ENCODE results near the gene PRRC2C. TPM values are rescaled to one million over a fixed set of nuclear protein-coding genes. Genes with fewer than 3 reads are reported as not detected.

Gene PRRC2C
- total RNA-seq, 1 donor from 2014 or later = 150 TPM

DNA sequence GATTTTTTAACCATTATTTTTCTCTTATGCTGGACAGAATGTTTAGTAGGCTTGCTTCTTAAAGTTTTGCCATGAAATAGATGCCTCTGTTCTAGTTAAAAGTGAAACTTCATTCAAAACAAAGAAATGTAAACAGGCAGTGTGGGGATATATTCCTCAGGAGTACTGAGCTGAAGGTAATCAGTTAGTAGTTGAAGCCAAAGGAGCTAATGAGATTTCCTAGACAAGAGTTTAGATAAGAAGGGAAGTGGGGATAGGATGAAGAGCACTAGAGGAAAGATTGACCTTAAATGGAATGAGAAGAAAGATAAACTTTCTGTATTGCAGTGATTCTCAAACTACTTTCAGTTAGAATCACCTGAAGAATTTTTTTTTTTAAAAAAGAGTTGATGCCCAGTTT, 23.9 kb downstream of the PRRC2C start:
- no peaks in the 10 kb centered on the region for H3K9me3 ChIP-seq
- no peak for TF ChIP-seq CTCF (IDR thresholded peaks at IDR 0.05)
- H3K27ac ChIP-seq = no peak overlapping the region
- no peak overlapping the region for H3K4me3 ChIP-seq
- intact Hi-C loops (cut with DNase I) = no loop called here
- H3K27me3 ChIP-seq (ENCODE audit: low read depth) = no peaks in the 10 kb centered on the region
- peaks cover 23% of the 10 kb centered on the region for H3K4me1 ChIP-seq
- DNase-seq (no peak), ATAC-seq (peak in 1 of 2 donors; percentile 62)
- H3K36me3 ChIP-seq = peaks cover under 1% of the 10 kb centered on the region

DNA sequence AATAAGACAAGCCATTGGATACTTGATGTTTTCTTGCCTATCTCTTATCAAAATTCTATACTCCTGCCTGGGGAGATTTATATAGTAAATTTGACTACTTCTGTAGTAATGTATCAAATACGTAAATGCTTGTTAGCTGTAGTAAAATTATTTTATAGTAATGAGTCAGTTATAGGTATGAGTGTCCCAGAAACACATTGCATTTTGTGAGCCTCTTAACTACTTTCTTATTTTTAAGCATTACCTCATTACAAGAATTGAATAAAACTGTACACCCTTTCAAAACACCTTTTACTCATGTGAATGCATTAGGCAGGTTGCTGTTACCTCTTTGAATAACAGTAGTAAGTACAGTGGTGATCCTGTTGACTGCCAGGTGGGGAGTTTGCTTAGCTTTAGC, 28.4 kb downstream of the PRRC2C start:
- intact Hi-C loops (cut with DNase I) = no loop called here
- no peak overlapping the region for H3K4me3 ChIP-seq
- peaks cover 46% of the 10 kb centered on the region for H3K36me3 ChIP-seq
- TF ChIP-seq CTCF (IDR thresholded peaks at IDR 0.05) = no peak
- H3K4me1 ChIP-seq = peaks cover 5% of the 10 kb centered on the region
- DNase-seq (no peak), ATAC-seq (no peak)
- H3K9me3 ChIP-seq = no peaks in the 10 kb centered on the region
- H3K27me3 ChIP-seq (ENCODE audit: low read depth) = no peaks in the 10 kb centered on the region
- no peak overlapping the region for H3K27ac ChIP-seq

DNA sequence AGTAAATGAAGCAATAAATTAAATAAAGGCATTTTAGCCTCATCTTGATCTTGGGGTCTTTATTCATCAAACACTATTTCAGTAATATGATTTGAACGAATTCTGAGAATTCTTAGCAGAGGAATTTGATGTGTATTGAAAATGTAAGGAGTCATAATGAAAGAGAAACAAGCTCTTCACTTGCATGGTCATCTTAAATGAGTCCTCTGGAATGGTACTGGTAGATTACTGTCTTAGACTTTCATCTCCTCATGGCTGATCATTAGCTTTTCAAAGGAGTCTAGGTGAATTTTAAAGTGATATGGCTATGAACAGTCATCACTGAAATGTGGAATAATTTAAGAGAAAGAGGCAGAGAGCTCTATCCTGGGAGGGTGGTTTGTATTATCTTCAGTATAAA, 30.0 kb downstream of the PRRC2C start:
- no peak for DNase-seq
- ATAC-seq = no peak

GRCh38 chr1:171515741-171516140, 30.4 kb downstream of the PRRC2C start:
- ATAC-seq (no peak), DNase-seq (no peak)
- H3K4me3 ChIP-seq = no peak overlapping the region
- peaks cover 66% of the 10 kb centered on the region for H3K36me3 ChIP-seq
- no peaks in the 10 kb centered on the region for H3K4me1 ChIP-seq
- intact Hi-C loops (cut with DNase I) = no loop called here
- H3K27ac ChIP-seq = no peak overlapping the region
- no peak for TF ChIP-seq CTCF (IDR thresholded peaks at IDR 0.05)
- H3K27me3 ChIP-seq (ENCODE audit: low read depth) = no peaks in the 10 kb centered on the region
- H3K9me3 ChIP-seq = no peaks in the 10 kb centered on the region

More for the DNA sequence above, 30.0 kb downstream of the PRRC2C start:
- Histone ChIP-seq H3K27me3 (ENCODE audit: low read depth) (no peaks in the 10 kb centered on the region), H3K27ac (no peak overlapping the region), H3K4me3 (no peak overlapping the region), H3K4me1 (no peaks in the 10 kb centered on the region), H3K9me3 (no peaks in the 10 kb centered on the region), H3K36me3 (peaks cover 61% of the 10 kb centered on the region)
- intact Hi-C loops (cut with DNase I) = no loop called here
- TF ChIP-seq CTCF (IDR thresholded peaks at IDR 0.05) = no peak

GRCh38 chr1:171521567-171521966, 36.2 kb downstream of the PRRC2C start:
- no peaks in the 10 kb centered on the region for H3K27me3 ChIP-seq (ENCODE audit: low read depth)
- no peaks in the 10 kb centered on the region for H3K4me1 ChIP-seq
- DNase-seq (no peak), ATAC-seq (no peak)
- peaks cover 100% of the 10 kb centered on the region for H3K36me3 ChIP-seq
- no peak overlapping the region for H3K27ac ChIP-seq
- no peaks in the 10 kb centered on the region for H3K9me3 ChIP-seq
- TF ChIP-seq CTCF (IDR thresholded peaks at IDR 0.05) = no peak
- H3K4me3 ChIP-seq = no peak overlapping the region
- intact Hi-C loops (cut with DNase I) = no loop called here

GRCh38 chr1:171530676-171531075, 45.3 kb downstream of the PRRC2C start:
- peaks cover 100% of the 10 kb centered on the region for H3K36me3 ChIP-seq
- no peak overlapping the region for H3K27ac ChIP-seq
- TF ChIP-seq CTCF (IDR thresholded peaks at IDR 0.05) = no peak
- H3K4me3 ChIP-seq = no peak overlapping the region
- DNase-seq (no peak), ATAC-seq (no peak)
- no peaks in the 10 kb centered on the region for H3K27me3 ChIP-seq (ENCODE audit: low read depth)
- no peaks in the 10 kb centered on the region for H3K4me1 ChIP-seq
- no peaks in the 10 kb centered on the region for H3K9me3 ChIP-seq
- intact Hi-C loops (cut with DNase I) = no loop called here
